ENCODE data around the gene GRHL1. TPM values are rescaled to one million over a fixed set of nuclear protein-coding genes. Genes with fewer than 3 reads are reported as not detected.

The GRHL1 gene
- total and polyA plus RNA-seq, 2 experiments from 2014 or later: 0.92 to 1.5 TPM

GRCh38 chr2:10038716-10039115 is 87.2 kb downstream of the GRHL1 start:
- Histone ChIP-seq H3K9me3 (ENCODE audit: low read depth) (no peaks in the 10 kb centered on the region), H3K4me1 (ENCODE audit: low read depth) (peaks cover 6% of the 10 kb centered on the region), H3K4me3 (no peak overlapping the region), H3K27ac (no peak overlapping the region), H3K36me3 (no peaks in the 10 kb centered on the region), H3K27me3 (no peaks in the 10 kb centered on the region)
- no peak for TF ChIP-seq CTCF (IDR thresholded peaks at IDR 0.05; ENCODE audit: low read depth, low read length)
- no peak for DNase-seq (ENCODE audit: low read depth in 1 of 2, low spot score in 1 of 2)

- Histone ChIP-seq H3K27ac (no peak overlapping the region), H3K9me3 (ENCODE audit: low read depth) (no peaks in the 10 kb centered on the region), H3K36me3 (no peaks in the 10 kb centered on the region), H3K4me3 (no peak overlapping the region), H3K27me3 (no peaks in the 10 kb centered on the region), H3K4me1 (ENCODE audit: low read depth) (peaks cover 6% of the 10 kb centered on the region)
- no peak for TF ChIP-seq CTCF (IDR thresholded peaks at IDR 0.05; ENCODE audit: low read depth, low read length)
- no peak for DNase-seq (ENCODE audit: low read depth in 1 of 2, low spot score in 1 of 2)
Observed at GRCh38 chr2:10039658-10040410, 88.3 kb downstream of the GRHL1 start.

GRCh38 chr2:10041711-10042110 is 90.2 kb downstream of the GRHL1 start:
- Histone ChIP-seq H3K4me1 (ENCODE audit: low read depth) (peaks cover 6% of the 10 kb centered on the region), H3K9me3 (ENCODE audit: low read depth) (no peaks in the 10 kb centered on the region), H3K27ac (peak overlapping the region; percentile 89), H3K27me3 (no peaks in the 10 kb centered on the region), H3K36me3 (no peaks in the 10 kb centered on the region), H3K4me3 (no peak overlapping the region)
- no peak for TF ChIP-seq CTCF (IDR thresholded peaks at IDR 0.05; ENCODE audit: low read depth, low read length)
- no peak for DNase-seq (ENCODE audit: low read depth in 1 of 2, low spot score in 1 of 2)

- H3K4me1 ChIP-seq (ENCODE audit: low read depth): peaks cover 6% of the 10 kb centered on the region
- H3K4me3 ChIP-seq: peak overlapping the region; percentile 37
- peak; percentile 85 to 91 for DNase-seq (ENCODE audit: low read depth in 1 of 2, low spot score in 1 of 2)
- no peaks in the 10 kb centered on the region for H3K36me3 ChIP-seq
- no peaks in the 10 kb centered on the region for H3K27me3 ChIP-seq
- H3K27ac ChIP-seq: peak overlapping the region; percentile 89
- no peaks in the 10 kb centered on the region for H3K9me3 ChIP-seq (ENCODE audit: low read depth)
- no peak for TF ChIP-seq CTCF (IDR thresholded peaks at IDR 0.05; ENCODE audit: low read depth, low read length)
Observed at GRCh38 chr2:10042301-10043161, 91.0 kb downstream of the GRHL1 start.

- no peaks in the 10 kb centered on the region for H3K9me3 ChIP-seq (ENCODE audit: low read depth)
- H3K36me3 ChIP-seq: peaks cover 8% of the 10 kb centered on the region
- peak within 1 kb of the TSS; percentile 98 for H3K27ac ChIP-seq
- peaks cover 6% of the 10 kb centered on the region for H3K4me1 ChIP-seq (ENCODE audit: low read depth)
- H3K27me3 ChIP-seq: no peaks in the 10 kb centered on the region
- peak; percentile 97 for DNase-seq (ENCODE audit: low read depth in 1 of 2, low spot score in 1 of 2)
- H3K4me3 ChIP-seq: peak within 1 kb of the TSS; percentile 81
- no peak for TF ChIP-seq CTCF (IDR thresholded peaks at IDR 0.05; ENCODE audit: low read depth, low read length)
Observed at GRCh38 chr2:10043256-10043905, 91.9 kb downstream of the GRHL1 start, which contains the start of gene KLF11. Gene KLF11, plus strand, starts transcription at chr2:10043550. Its CDS starts 167 bp downstream, at chr2:10043717.

All from cardiac muscle cell (in vitro differentiated cells and primary cell).